ENCODE measurements around the gene SNX11. TPM values are rescaled to one million over a fixed set of nuclear protein-coding genes. Genes with fewer than 3 reads are reported as not detected.
A peak's percentile ranks its signal among the peaks of the same experiment; 100 is the strongest.
"Not testable (repeated sequence)": the region's sequence is repeated elsewhere in the genome, so short reads cannot be mapped to it uniquely, and the experiment has no call there.

SNX11 gene
- total and polyA plus RNA-seq, 9 of the 15 experiments (the other 6 are each of a cell fraction or from before 2014, with no cell fraction given): 12.4 to 24.0 (median 16.8) TPM

DNA sequence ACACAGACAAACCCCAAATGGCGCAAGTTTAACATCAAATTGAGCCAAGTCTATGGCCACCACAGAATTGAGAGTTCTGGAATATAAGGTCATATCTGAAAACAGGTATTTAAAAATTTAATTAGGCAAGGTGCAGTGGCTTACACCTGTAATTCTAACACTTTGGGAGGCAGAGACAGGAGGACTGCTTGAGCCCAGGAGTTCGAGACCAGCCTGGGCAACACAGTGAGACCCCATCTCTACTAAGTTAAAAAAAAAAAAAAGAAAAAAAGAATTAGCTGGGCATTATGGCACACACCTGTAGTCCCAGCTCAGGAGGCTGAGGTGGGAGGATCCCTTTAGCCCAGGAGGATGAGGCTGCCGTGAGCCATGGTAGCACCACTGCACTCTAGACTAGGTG, 40.3 kb upstream of the SNX11 start:
- peaks cover 0 to 7% of the 10 kb centered on the region in 2 experiments; a peak in 2 of 5 replicates for H3K4me1 ChIP-seq (replicated peaks in 1 of 2; ENCODE audit: control insufficient read depth in 2 of 2, insufficient read depth in 2 of 2, low read length in 2 of 2)
- DNase-seq (ENCODE audit: extremely low read depth in 1 of 4, low spot score in 3 of 4): no peak
- no peaks in the 10 kb centered on the region for H3K9me1 ChIP-seq (ENCODE audit: control insufficient read depth, insufficient read depth, low read length)
- no peak for FAIRE-seq
- H3K79me2 ChIP-seq (ENCODE audit: control insufficient read depth, insufficient read depth, low read length): no peaks in the 10 kb centered on the region
- ChIA-PET POLR2A (interaction anchor here (0.8 to 1.4 kb wide), 5 partner anchors 10 to 30 kb away, joined by 3 to 4 read pairs (median 3); no protein-coding TSS in a partner anchor), CTCF (ENCODE audit: low intra/inter-chr PET ratio) (no interaction called here)
- H3K4me3 ChIP-seq: no peak overlapping the region
- H3K27ac ChIP-seq (ENCODE audit: extremely low read depth, low read depth, low read length): no peak overlapping the region
- intact Hi-C loops (cut with micrococcal nuclease): no loop called here
- 92% methylated on average over 3 of the region's 3 CpGs for WGBS (ENCODE audit: insufficient coverage, low coverage, missing lambda C conversion rate)
- peaks cover 3% of the 10 kb centered on the region; the same call in 1 of the 2 replicates for H4K20me1 ChIP-seq (replicated peaks; ENCODE audit: control insufficient read depth, insufficient read depth, low read length)
- in situ Hi-C loops (cut with MboI): loop anchor here (5.0 kb wide), 1 partner anchor 40 kb away; no protein-coding TSS in a partner anchor
- no peak overlapping the region for H3K9ac ChIP-seq (ENCODE audit: insufficient read depth in 1 of 2, low read depth in 2 of 2, low read length in 2 of 2)
- no TSS peak for BruUV-seq (replicated peaks)
- no peak overlapping the region for H3K4me2 ChIP-seq (ENCODE audit: insufficient read depth, low read length)
- H3K36me3 ChIP-seq (ENCODE audit: control insufficient read depth, insufficient read depth, low read length): peaks cover 76% of the 10 kb centered on the region
- no peak for ATAC-seq
- no peaks in the 10 kb centered on the region for H3K9me3 ChIP-seq (replicated peaks; ENCODE audit: control insufficient read depth, insufficient read depth, low read depth, low read length)
- no peaks in the 10 kb centered on the region for H3K27me3 ChIP-seq (ENCODE audit: control insufficient read depth in 2 of 2, insufficient read depth in 2 of 2, low read length in 2 of 2)
- TF ChIP-seq EP300 (IDR thresholded peaks at IDR 0.05; ENCODE audit: low read length): no peak
- peak; percentile 24; the same call in 1 of the 2 replicates for TF ChIP-seq ZNF121 (CRISPR knock-in tag; conservative IDR thresholded peaks at IDR 0.05)
- no peak overlapping the region for H2AFZ ChIP-seq (ENCODE audit: low read depth, low read length)

DNA sequence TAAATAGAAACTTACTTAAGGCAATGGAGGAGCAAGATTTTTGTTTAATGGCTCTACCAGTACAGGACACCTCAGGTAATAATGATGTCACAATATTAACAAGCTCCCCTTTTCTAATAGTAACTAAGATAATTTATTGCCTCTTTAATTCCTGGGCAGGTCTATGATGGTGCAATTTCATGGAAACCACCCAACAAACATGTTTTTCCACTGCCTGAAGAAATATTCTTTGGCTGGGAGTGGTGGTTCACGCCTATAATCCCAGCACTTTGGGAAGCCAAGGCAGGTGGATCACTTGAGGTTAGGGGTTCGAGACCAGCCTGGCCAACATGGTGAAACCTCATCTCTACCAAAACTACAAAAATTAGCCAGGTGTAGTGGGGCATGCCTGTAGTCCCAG, 39.8 kb upstream of the SNX11 start:
- H2AFZ ChIP-seq (ENCODE audit: low read depth, low read length); BruUV-seq (replicated peaks); H3K4me2 ChIP-seq (ENCODE audit: insufficient read depth, low read length); H3K27ac ChIP-seq (ENCODE audit: extremely low read depth, low read depth, low read length); H3K27me3 ChIP-seq (ENCODE audit: control insufficient read depth in 2 of 2, insufficient read depth in 2 of 2, low read length in 2 of 2); H3K9ac ChIP-seq (ENCODE audit: insufficient read depth in 1 of 2, low read depth in 2 of 2, low read length in 2 of 2); H3K9me1 ChIP-seq (ENCODE audit: control insufficient read depth, insufficient read depth, low read length); DNase-seq (ENCODE audit: extremely low read depth in 1 of 4, low spot score in 3 of 4); H3K79me2 ChIP-seq (ENCODE audit: control insufficient read depth, insufficient read depth, low read length); H4K20me1 ChIP-seq (replicated peaks; ENCODE audit: control insufficient read depth, insufficient read depth, low read length); H3K9me3 ChIP-seq (replicated peaks; ENCODE audit: control insufficient read depth, insufficient read depth, low read depth, low read length); FAIRE-seq; ATAC-seq; H3K4me3 ChIP-seq; intact Hi-C loops (cut with micrococcal nuclease); CTCF ChIA-PET (ENCODE audit: low intra/inter-chr PET ratio); H3K4me1 ChIP-seq (replicated peaks in 1 of 2; ENCODE audit: control insufficient read depth in 2 of 2, insufficient read depth in 2 of 2, low read length in 2 of 2): not testable (repeated sequence)
- in situ Hi-C loops (cut with MboI): loop anchor here (5.0 kb wide), 1 partner anchor 41 kb away; no protein-coding TSS in a partner anchor
- POLR2A ChIA-PET: interaction anchor here (1.0 to 2.5 kb wide), 8 partner anchors 10 to 31 kb away, joined by 3 to 16 read pairs (median 5); partner anchors contain the start of gene NFE2L1
- whole genome bisulfite sequencing (ENCODE audit: insufficient coverage, low coverage, missing lambda C conversion rate): 86% methylated on average over 2 of the region's 2 CpGs
- peaks cover 72% of the 10 kb centered on the region for H3K36me3 ChIP-seq (ENCODE audit: control insufficient read depth, insufficient read depth, low read length)

Measured in K562 (cell line).